GM23338 (cell line): Measurements from ENCODE around the gene SYNDIG1. TPM values are rescaled to one million over a fixed set of nuclear protein-coding genes. Genes with fewer than 3 reads are reported as not detected.

Experiments used
- EZH2 ChIP-seq: fragments of 200-600 bp; sonication (generic); IDR thresholded peaks from one replicate; pipeline ENCODE4 v1.8.0; 2017; ENCODE audit warnings: antibody characterized with exemption, mild to moderate bottlenecking, low read depth; ENCODE audit not compliant: unreplicated experiment
- NANOG ChIP-seq: IDR thresholded peaks from 2 replicates; pipeline ENCODE4 v1.6.1; 2016; ENCODE audit warnings: antibody characterized with exemption, borderline replicate concordance
- polyA plus RNA-seq: library from polyadenylated mRNA; unstranded; fragments of >200 nt; fragmentation: Nextera tagmentation; extraction: Ambion mirVana; gene quantifications from 2 replicates; pipeline ENCODE4 v1.2.1, GENCODE V29; 2016
- total RNA-seq: library from RNA; depleted of rRNA; stranded (reverse); fragments of >200 nt; shearing (Covaris generic); gene quantifications from 2 replicates; pipeline ENCODE4 v1.2.3, GENCODE V29; 2014
- TF ChIP-seq, protein P1 (sequence below): fragments of 250-450 bp; sonication (Bioruptor Pico); IDR thresholded peaks from 2 replicates; pipeline ENCODE4 v1.5.0; 2020; ENCODE audit warnings: mild to moderate bottlenecking, moderate library complexity
- TF ChIP-seq, protein P2 (sequence below), 2 experiments: fragments of 200-600 bp in 1 of 2; sonication (generic) in 1 of 2; conservative IDR thresholded peaks; 2 replicates each; pipeline versions ENCODE4 v1.5.1 to v1.6.1; 2016 to 2017; ENCODE audit warnings: antibody characterized with exemption in 2 of 2, low read depth in 2 of 2, mild to moderate bottlenecking in 2 of 2, moderate library complexity in 1 of 2
- TF ChIP-seq, protein P3 (sequence below): IDR thresholded peaks from one replicate; pipeline ENCODE4 v1.6.1; 2018; ENCODE audit warnings: antibody characterized with exemption; ENCODE audit not compliant: unreplicated experiment
- TF ChIP-seq, protein P4 (sequence below): IDR thresholded peaks from 2 replicates; pipeline ENCODE4 v1.6.1; 2016; ENCODE audit warnings: antibody characterized with exemption

The SYNDIG1 gene
- total and polyA plus RNA-seq, 2 experiments from 2014 or later, result 2.8 to 4.8 TPM

DNA sequence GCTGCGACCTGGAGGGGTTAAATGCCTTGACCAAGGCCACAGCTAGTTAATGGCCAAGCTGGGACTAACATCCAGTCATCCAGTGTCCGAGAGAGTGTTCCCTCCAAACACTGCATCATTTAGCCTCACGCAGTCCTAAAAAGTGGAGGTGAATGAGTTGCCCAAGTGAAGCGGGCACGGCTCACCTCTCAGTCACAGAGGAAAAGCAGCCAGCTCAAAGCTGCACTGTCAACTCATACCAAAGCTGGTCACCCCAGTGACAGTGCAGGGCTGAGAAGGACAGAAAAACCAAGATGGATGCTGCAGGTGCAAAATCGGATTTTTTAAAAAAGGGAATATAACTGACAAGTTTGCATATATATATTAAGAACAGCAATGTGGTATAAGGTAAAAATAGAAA is 168.5 kb downstream of the SYNDIG1 start (continued):
- TF ChIP-seq, protein P1, sequence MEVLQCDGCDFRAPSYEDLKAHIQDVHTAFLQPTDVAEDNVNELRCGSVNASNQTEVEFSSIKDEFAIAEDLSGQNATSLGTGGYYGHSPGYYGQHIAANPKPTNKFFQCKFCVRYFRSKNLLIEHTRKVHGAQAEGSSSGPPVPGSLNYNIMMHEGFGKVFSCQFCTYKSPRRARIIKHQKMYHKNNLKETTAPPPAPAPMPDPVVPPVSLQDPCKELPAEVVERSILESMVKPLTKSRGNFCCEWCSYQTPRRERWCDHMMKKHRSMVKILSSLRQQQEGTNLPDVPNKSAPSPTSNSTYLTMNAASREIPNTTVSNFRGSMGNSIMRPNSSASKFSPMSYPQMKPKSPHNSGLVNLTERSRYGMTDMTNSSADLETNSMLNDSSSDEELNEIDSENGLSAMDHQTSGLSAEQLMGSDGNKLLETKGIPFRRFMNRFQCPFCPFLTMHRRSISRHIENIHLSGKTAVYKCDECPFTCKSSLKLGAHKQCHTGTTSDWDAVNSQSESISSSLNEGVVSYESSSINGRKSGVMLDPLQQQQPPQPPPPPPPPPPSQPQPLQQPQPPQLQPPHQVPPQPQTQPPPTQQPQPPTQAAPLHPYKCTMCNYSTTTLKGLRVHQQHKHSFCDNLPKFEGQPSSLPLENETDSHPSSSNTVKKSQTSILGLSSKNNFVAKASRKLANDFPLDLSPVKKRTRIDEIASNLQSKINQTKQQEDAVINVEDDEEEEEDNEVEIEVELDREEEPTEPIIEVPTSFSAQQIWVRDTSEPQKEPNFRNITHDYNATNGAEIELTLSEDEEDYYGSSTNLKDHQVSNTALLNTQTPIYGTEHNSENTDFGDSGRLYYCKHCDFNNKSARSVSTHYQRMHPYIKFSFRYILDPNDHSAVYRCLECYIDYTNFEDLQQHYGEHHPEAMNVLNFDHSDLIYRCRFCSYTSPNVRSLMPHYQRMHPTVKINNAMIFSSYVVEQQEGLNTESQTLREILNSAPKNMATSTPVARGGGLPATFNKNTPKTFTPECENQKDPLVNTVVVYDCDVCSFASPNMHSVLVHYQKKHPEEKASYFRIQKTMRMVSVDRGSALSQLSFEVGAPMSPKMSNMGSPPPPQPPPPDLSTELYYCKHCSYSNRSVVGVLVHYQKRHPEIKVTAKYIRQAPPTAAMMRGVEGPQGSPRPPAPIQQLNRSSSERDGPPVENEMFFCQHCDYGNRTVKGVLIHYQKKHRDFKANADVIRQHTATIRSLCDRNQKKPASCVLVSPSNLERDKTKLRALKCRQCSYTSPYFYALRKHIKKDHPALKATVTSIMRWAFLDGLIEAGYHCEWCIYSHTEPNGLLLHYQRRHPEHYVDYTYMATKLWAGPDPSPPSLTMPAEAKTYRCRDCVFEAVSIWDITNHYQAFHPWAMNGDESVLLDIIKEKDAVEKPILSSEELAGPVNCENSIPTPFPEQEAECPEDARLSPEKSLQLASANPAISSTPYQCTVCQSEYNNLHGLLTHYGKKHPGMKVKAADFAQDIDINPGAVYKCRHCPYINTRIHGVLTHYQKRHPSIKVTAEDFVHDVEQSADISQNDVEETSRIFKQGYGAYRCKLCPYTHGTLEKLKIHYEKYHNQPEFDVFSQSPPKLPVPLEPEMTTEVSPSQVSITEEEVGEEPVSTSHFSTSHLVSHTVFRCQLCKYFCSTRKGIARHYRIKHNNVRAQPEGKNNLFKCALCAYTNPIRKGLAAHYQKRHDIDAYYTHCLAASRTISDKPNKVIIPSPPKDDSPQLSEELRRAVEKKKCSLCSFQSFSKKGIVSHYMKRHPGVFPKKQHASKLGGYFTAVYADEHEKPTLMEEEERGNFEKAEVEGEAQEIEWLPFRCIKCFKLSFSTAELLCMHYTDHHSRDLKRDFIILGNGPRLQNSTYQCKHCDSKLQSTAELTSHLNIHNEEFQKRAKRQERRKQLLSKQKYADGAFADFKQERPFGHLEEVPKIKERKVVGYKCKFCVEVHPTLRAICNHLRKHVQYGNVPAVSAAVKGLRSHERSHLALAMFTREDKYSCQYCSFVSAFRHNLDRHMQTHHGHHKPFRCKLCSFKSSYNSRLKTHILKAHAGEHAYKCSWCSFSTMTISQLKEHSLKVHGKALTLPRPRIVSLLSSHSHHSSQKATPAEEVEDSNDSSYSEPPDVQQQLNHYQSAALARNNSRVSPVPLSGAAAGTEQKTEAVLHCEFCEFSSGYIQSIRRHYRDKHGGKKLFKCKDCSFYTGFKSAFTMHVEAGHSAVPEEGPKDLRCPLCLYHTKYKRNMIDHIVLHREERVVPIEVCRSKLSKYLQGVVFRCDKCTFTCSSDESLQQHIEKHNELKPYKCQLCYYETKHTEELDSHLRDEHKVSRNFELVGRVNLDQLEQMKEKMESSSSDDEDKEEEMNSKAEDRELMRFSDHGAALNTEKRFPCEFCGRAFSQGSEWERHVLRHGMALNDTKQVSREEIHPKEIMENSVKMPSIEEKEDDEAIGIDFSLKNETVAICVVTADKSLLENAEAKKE, result no peak
- TF ChIP-seq, protein P2, sequence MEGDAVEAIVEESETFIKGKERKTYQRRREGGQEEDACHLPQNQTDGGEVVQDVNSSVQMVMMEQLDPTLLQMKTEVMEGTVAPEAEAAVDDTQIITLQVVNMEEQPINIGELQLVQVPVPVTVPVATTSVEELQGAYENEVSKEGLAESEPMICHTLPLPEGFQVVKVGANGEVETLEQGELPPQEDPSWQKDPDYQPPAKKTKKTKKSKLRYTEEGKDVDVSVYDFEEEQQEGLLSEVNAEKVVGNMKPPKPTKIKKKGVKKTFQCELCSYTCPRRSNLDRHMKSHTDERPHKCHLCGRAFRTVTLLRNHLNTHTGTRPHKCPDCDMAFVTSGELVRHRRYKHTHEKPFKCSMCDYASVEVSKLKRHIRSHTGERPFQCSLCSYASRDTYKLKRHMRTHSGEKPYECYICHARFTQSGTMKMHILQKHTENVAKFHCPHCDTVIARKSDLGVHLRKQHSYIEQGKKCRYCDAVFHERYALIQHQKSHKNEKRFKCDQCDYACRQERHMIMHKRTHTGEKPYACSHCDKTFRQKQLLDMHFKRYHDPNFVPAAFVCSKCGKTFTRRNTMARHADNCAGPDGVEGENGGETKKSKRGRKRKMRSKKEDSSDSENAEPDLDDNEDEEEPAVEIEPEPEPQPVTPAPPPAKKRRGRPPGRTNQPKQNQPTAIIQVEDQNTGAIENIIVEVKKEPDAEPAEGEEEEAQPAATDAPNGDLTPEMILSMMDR (conservative IDR thresholded peaks at IDR 0.05; ENCODE audit: low read depth in 2 of 2), result no peak
- TF ChIP-seq NANOG, result no peak
- TF ChIP-seq, protein P3, sequence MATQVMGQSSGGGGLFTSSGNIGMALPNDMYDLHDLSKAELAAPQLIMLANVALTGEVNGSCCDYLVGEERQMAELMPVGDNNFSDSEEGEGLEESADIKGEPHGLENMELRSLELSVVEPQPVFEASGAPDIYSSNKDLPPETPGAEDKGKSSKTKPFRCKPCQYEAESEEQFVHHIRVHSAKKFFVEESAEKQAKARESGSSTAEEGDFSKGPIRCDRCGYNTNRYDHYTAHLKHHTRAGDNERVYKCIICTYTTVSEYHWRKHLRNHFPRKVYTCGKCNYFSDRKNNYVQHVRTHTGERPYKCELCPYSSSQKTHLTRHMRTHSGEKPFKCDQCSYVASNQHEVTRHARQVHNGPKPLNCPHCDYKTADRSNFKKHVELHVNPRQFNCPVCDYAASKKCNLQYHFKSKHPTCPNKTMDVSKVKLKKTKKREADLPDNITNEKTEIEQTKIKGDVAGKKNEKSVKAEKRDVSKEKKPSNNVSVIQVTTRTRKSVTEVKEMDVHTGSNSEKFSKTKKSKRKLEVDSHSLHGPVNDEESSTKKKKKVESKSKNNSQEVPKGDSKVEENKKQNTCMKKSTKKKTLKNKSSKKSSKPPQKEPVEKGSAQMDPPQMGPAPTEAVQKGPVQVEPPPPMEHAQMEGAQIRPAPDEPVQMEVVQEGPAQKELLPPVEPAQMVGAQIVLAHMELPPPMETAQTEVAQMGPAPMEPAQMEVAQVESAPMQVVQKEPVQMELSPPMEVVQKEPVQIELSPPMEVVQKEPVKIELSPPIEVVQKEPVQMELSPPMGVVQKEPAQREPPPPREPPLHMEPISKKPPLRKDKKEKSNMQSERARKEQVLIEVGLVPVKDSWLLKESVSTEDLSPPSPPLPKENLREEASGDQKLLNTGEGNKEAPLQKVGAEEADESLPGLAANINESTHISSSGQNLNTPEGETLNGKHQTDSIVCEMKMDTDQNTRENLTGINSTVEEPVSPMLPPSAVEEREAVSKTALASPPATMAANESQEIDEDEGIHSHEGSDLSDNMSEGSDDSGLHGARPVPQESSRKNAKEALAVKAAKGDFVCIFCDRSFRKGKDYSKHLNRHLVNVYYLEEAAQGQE, result no peak
- TF ChIP-seq EZH2, result no peak
- TF ChIP-seq, protein P4, sequence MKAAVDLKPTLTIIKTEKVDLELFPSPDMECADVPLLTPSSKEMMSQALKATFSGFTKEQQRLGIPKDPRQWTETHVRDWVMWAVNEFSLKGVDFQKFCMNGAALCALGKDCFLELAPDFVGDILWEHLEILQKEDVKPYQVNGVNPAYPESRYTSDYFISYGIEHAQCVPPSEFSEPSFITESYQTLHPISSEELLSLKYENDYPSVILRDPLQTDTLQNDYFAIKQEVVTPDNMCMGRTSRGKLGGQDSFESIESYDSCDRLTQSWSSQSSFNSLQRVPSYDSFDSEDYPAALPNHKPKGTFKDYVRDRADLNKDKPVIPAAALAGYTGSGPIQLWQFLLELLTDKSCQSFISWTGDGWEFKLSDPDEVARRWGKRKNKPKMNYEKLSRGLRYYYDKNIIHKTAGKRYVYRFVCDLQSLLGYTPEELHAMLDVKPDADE, result no peak
